IMR-90 (cell line): ENCODE results near the gene PID1. TPM values are rescaled to one million over a fixed set of nuclear protein-coding genes. Genes with fewer than 3 reads are reported as not detected.

Experiments
- ATAC-seq: fragments of 200-7000 bp; cut with Tn5 transposase; 2 replicates; pipeline ENCODE4 v1.9.1; 2020; ENCODE audit warnings: low read depth, mild to moderate bottlenecking, moderate library complexity
- BruUV-seq: library from RNA; stranded (reverse); fragments of 400-500 nt; replicated peaks from 2 replicates; lab custom pipeline; 2021; lab: Mats Ljungman, UMichigan
- CTCF ChIA-PET: fragments of 300-600 bp; formaldehyde crosslinking; extraction: SDS; loops from one replicate; lab custom pipeline; 2021; ENCODE audit warnings: antibody characterized with exemption; lab: Yijun Ruan, JAX
- POLR2A ChIA-PET: fragments of 300-600 bp; sonication (Branson Sonifier 250); formaldehyde crosslinking; loops from one replicate; lab custom pipeline; 2022; ENCODE audit warnings: antibody characterized with exemption; ENCODE audit not compliant: unreplicated experiment; lab: Charles Lee
- DNase-seq: peaks from one replicate; pipeline ENCODE4 v3.0.0; 2013
- H2AFZ ChIP-seq: replicated peaks from 2 replicates; pipeline ENCODE3; 2013; ENCODE audit warnings: low read length, mild to moderate bottlenecking; ENCODE audit not compliant: poor library complexity
- H2AK5ac ChIP-seq: 2 replicates; pipeline ENCODE4 v1.6.1; 2013; ENCODE audit warnings: low read depth, low read length, inconsistent platforms
- H2AK9ac ChIP-seq: replicated peaks from 2 replicates; pipeline ENCODE3; 2013; ENCODE audit warnings: mild to moderate bottlenecking, low read depth, low read length, moderate library complexity; ENCODE audit not compliant: poor library complexity
- H2BK120ac ChIP-seq: 2 replicates; pipeline ENCODE4 v1.6.1; 2013; ENCODE audit warnings: low read depth, low read length, inconsistent platforms
- H2BK15ac ChIP-seq: 3 replicates; pipeline ENCODE4 v1.6.1; 2013; ENCODE audit warnings: low read depth, low read length, inconsistent platforms
- H2BK20ac ChIP-seq: 2 replicates; pipeline ENCODE4 v1.6.1; 2013; ENCODE audit warnings: low read depth, mild to moderate bottlenecking, inconsistent platforms, low read length, moderate library complexity
- H2BK5ac ChIP-seq: 2 replicates; pipeline ENCODE4 v1.6.1; 2013; ENCODE audit warnings: mild to moderate bottlenecking, low read depth, low read length, inconsistent platforms; ENCODE audit not compliant: poor library complexity, severe bottlenecking
- H3K14ac ChIP-seq: replicated peaks from 2 replicates; pipeline ENCODE4 v1.6.1; 2013; ENCODE audit warnings: low read depth, low read length, inconsistent platforms
- H3K18ac ChIP-seq: 2 replicates; pipeline ENCODE4 v1.6.1; 2013; ENCODE audit warnings: low read depth, low read length, control low read depth
- H3K23ac ChIP-seq: 2 replicates; pipeline ENCODE4 v1.6.1; 2013; ENCODE audit warnings: low read depth, low read length, inconsistent platforms
- H3K27ac ChIP-seq: 2 replicates; pipeline ENCODE4 v1.5.1; 2013; ENCODE audit warnings: mild to moderate bottlenecking, control low read depth, low read length; ENCODE audit not compliant: insufficient read depth
- H3K27me3 ChIP-seq: 2 replicates; pipeline ENCODE4 v1.6.1; 2013; ENCODE audit warnings: low read length; ENCODE audit not compliant: control insufficient read depth, insufficient read depth
- H3K36me3 ChIP-seq: 2 replicates; pipeline ENCODE4 v1.6.1; 2013; ENCODE audit warnings: low read length, mixed read lengths; ENCODE audit not compliant: control insufficient read depth, insufficient read depth
- H3K4ac ChIP-seq: 2 replicates; pipeline ENCODE4 v1.6.1; 2013; ENCODE audit warnings: low read depth, low read length, inconsistent platforms
- H3K4me1 ChIP-seq: 2 replicates; pipeline ENCODE4 v1.6.1; 2013; ENCODE audit warnings: low read length, mixed read lengths; ENCODE audit not compliant: control insufficient read depth, insufficient read depth
- H3K4me2 ChIP-seq: 2 replicates; pipeline ENCODE4 v1.6.1; 2013; ENCODE audit warnings: low read depth, mild to moderate bottlenecking, control low read depth, low read length, moderate library complexity
- H3K4me3 ChIP-seq: 2 replicates; pipeline ENCODE4 v1.5.1; 2013; ENCODE audit warnings: low read depth, mild to moderate bottlenecking, control low read depth, low read length, moderate library complexity; ENCODE audit not compliant: insufficient read depth
- H3K56ac ChIP-seq: 2 replicates; pipeline ENCODE4 v1.6.1; 2013; ENCODE audit warnings: low read length, inconsistent platforms; ENCODE audit not compliant: insufficient read depth; ENCODE audit errors: extremely low read depth
- H3K79me1 ChIP-seq, 2 experiments: 2 replicates each; pipeline ENCODE4 v1.6.1; 2013; ENCODE audit warnings: low read length in 2 of 2, inconsistent platforms in 1 of 2, low read depth in 1 of 2
- H3K9ac ChIP-seq: 2 replicates; pipeline ENCODE4 v1.6.1; 2013; ENCODE audit warnings: low read depth, low read length, control low read depth
- H3K9me1 ChIP-seq: 2 replicates; pipeline ENCODE4 v1.6.1; 2013; ENCODE audit warnings: low read length, inconsistent platforms; ENCODE audit not compliant: insufficient read depth
- H3K9me3 ChIP-seq: 2 replicates; pipeline ENCODE4 v1.6.1; 2013; ENCODE audit warnings: low read length; ENCODE audit not compliant: control insufficient read depth, insufficient read depth
- H4K20me1 ChIP-seq: 2 replicates; pipeline ENCODE4 v1.6.1; 2013; ENCODE audit warnings: low read length, inconsistent platforms; ENCODE audit not compliant: insufficient read depth
- H4K5ac ChIP-seq: 2 replicates; pipeline ENCODE4 v1.6.1; 2013; ENCODE audit warnings: mild to moderate bottlenecking, low read depth, low read length, control low read depth
- H4K8ac ChIP-seq, 2 experiments: 2 replicates each; pipeline ENCODE4 v1.6.1; 2013; ENCODE audit warnings: low read depth in 2 of 2, low read length in 2 of 2, control low read depth in 1 of 2, inconsistent platforms in 1 of 2
- H4K91ac ChIP-seq: 2 replicates; pipeline ENCODE4 v1.6.1; 2013; ENCODE audit warnings: low read depth, low read length, inconsistent platforms; ENCODE audit not compliant: insufficient read depth
- BHLHE40 ChIP-seq: fragments of 150-350 bp; IDR thresholded peaks from 2 replicates; pipeline ENCODE4 v1.6.1; 2016; ENCODE audit warnings: mild to moderate bottlenecking, low read depth, low read length
- CHD1 ChIP-seq: IDR thresholded peaks from 2 replicates; pipeline ENCODE4 v1.6.1; 2012; ENCODE audit warnings: low read depth, low read length, improper control_type of control experiment
- CTCF ChIP-seq: conservative IDR thresholded peaks from 2 replicates; pipeline ENCODE4 v1.5.1; 2012; ENCODE audit warnings: mild to moderate bottlenecking, low read depth, low read length, improper control_type of control experiment
- FOS ChIP-seq: fragments of 150-350 bp; IDR thresholded peaks from 2 replicates; pipeline ENCODE4 v1.6.1; 2016; ENCODE audit warnings: low read depth, low read length
- MAFK ChIP-seq: IDR thresholded peaks from 2 replicates; pipeline ENCODE4 v1.6.1; 2012; ENCODE audit warnings: low read depth, low read length, improper control_type of control experiment
- MXI1 ChIP-seq: IDR thresholded peaks from 2 replicates; pipeline ENCODE4 v1.6.1; 2012; ENCODE audit warnings: low read depth, mild to moderate bottlenecking, low read length, moderate library complexity, borderline replicate concordance
- NFE2L2 ChIP-seq: fragments of 150-350 bp; IDR thresholded peaks from 2 replicates; pipeline ENCODE4 v1.6.1; 2016; ENCODE audit warnings: low read depth, mild to moderate bottlenecking, low read length
- RCOR1 ChIP-seq: IDR thresholded peaks from 2 replicates; pipeline ENCODE4 v1.6.1; 2012; ENCODE audit warnings: mild to moderate bottlenecking, low read length, improper control_type of control experiment; ENCODE audit not compliant: insufficient replicate concordance
- RFX5 ChIP-seq: IDR thresholded peaks from 2 replicates; pipeline ENCODE4 v1.8.0; 2012; ENCODE audit warnings: low read depth, mild to moderate bottlenecking, low read length, moderate library complexity
- SMC3 ChIP-seq: fragments of 150-350 bp; IDR thresholded peaks from 2 replicates; pipeline ENCODE4 v1.6.1; 2016; ENCODE audit warnings: low read depth, mild to moderate bottlenecking, antibody characterized with exemption, low read length, moderate library complexity
- USF2 ChIP-seq: fragments of 150-350 bp; IDR thresholded peaks from 2 replicates; pipeline ENCODE4 v1.6.1; 2017; ENCODE audit warnings: mild to moderate bottlenecking, antibody characterized with exemption, low read length, low read depth
- dilution Hi-C: fragments of 300-500 bp; cut with HindIII; formaldehyde crosslinking; loops from one replicate; pipeline ENCODE4 v1.14.3; 2018; ENCODE audit warnings: low sequenced_read_pairs; ENCODE audit not compliant: unreplicated experiment
- in situ Hi-C: fragments of 300-500 bp; cut with MboI; formaldehyde crosslinking; loops from 3 replicates; pipeline ENCODE4 v1.14.3; 2019; ENCODE audit warnings: low sequenced_read_pairs, inconsistent platforms, mixed read lengths
- intact Hi-C: fragments of 100-400 bp; cut with micrococcal nuclease; formaldehyde crosslinking; loops from 2 replicates; pipeline ENCODE4 v1.10.0; 2022
- polyA plus RNA-seq, 3 experiments: library from polyadenylated mRNA; depleted of rRNA; stranded (reverse); fragments of >200 nt; gene quantifications; 2 replicates each; pipeline ENCODE4 v1.2.3, GENCODE V29; 2012; ENCODE audit warnings: low replicate concordance in 1 of 3
- total RNA-seq: library from RNA; depleted of rRNA; stranded (reverse); fragments of >200 nt; gene quantifications from 2 replicates; pipeline ENCODE4 v1.2.3, GENCODE V29; 2012

Gene PID1
- total and polyA plus RNA-seq, 2 of the 4 experiments (the other 2 are of a cell fraction): 0.90 to 1.9 TPM

- Histone ChIP-seq H3K56ac (no peak overlapping the region), H3K9ac (no peak overlapping the region), H3K14ac (no peak overlapping the region), H4K5ac (no peak overlapping the region), H2BK5ac (no peak overlapping the region), H3K27me3 (no peaks in the 10 kb centered on the region), H3K4me1 (no peaks in the 10 kb centered on the region), H2AK9ac (no peak overlapping the region), H2AFZ (no peak overlapping the region), H3K36me3 (no peaks in the 10 kb centered on the region), H2BK120ac (no peak overlapping the region), H4K20me1 (no peaks in the 10 kb centered on the region), H2BK20ac (no peak overlapping the region), H3K27ac (no peak overlapping the region), H3K23ac (no peak overlapping the region), H3K9me3 (peaks cover 7% of the 10 kb centered on the region), H4K91ac (no peak overlapping the region), H4K8ac (no peak overlapping the region), H3K4me3 (no peak overlapping the region), H3K18ac (no peak overlapping the region), H2BK15ac (no peak overlapping the region), H3K79me1 (no peaks in the 10 kb centered on the region), H3K4me2 (no peak overlapping the region), H3K4ac (no peak overlapping the region), H2AK5ac (no peak overlapping the region), H3K9me1 (no peaks in the 10 kb centered on the region)
- CTCF ChIA-PET: no interaction called here
- no peak for TF ChIP-seq CTCF
- no peak for TF ChIP-seq MAFK
- TF ChIP-seq USF2: no peak
- TF ChIP-seq SMC3: no peak
- TF ChIP-seq BHLHE40: no peak
- TF ChIP-seq NFE2L2: no peak
- TF ChIP-seq CHD1: no peak
- no peak for TF ChIP-seq FOS
- no peak for TF ChIP-seq MXI1
- TF ChIP-seq RFX5: no peak
- no peak for TF ChIP-seq RCOR1
- no TSS peak for BruUV-seq
- dilution Hi-C loops: no loop called here
- in situ Hi-C loops: no loop called here
- intact Hi-C loops: no loop called here
- ATAC-seq: no peak
- POLR2A ChIA-PET: no interaction called here
- no peak for DNase-seq
Measured at GRCh38 chr2:229256376-229256775, 14.7 kb downstream of the PID1 start.
